GM12874 (cell line): ENCODE data around the gene KCNMA1.

Experiments
- TF ChIP-seq, protein P1 (sequence below): IDR thresholded peaks from 2 replicates; pipeline ENCODE4 v1.5.1; 2011; ENCODE audit warnings: low read depth, mild to moderate bottlenecking, control low read depth, low read length, moderate library complexity; ENCODE audit not compliant: insufficient read depth

The KCNMA1 gene

DNA sequence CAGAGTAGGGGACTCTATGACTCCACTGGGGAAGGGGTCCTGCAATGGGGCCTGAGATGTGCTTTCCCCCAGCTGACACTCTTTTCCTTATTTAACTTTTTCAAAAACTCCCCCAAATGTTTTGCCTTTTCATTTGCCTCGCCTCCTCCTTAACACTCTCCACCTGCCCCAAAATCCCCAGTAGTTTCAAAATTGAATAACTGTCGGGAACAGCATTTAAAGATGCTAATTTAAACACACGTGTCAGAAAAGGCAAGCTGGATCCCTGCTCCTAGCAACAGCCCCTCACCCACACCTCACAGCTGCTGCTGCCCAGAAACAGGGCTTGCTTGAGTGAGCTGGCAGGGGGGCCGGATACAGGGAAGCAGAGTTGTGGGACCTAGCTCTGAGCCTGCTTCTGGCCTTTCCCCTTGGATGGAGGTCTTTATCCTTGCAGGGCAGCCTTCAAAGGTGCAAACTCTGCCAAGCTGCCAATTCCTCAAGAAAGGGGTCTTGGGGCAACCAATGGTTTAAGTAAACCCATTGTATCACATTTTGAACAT is 115.3 kb downstream of the KCNMA1 start:
- TF ChIP-seq, protein P1, sequence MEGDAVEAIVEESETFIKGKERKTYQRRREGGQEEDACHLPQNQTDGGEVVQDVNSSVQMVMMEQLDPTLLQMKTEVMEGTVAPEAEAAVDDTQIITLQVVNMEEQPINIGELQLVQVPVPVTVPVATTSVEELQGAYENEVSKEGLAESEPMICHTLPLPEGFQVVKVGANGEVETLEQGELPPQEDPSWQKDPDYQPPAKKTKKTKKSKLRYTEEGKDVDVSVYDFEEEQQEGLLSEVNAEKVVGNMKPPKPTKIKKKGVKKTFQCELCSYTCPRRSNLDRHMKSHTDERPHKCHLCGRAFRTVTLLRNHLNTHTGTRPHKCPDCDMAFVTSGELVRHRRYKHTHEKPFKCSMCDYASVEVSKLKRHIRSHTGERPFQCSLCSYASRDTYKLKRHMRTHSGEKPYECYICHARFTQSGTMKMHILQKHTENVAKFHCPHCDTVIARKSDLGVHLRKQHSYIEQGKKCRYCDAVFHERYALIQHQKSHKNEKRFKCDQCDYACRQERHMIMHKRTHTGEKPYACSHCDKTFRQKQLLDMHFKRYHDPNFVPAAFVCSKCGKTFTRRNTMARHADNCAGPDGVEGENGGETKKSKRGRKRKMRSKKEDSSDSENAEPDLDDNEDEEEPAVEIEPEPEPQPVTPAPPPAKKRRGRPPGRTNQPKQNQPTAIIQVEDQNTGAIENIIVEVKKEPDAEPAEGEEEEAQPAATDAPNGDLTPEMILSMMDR = no peak

DNA sequence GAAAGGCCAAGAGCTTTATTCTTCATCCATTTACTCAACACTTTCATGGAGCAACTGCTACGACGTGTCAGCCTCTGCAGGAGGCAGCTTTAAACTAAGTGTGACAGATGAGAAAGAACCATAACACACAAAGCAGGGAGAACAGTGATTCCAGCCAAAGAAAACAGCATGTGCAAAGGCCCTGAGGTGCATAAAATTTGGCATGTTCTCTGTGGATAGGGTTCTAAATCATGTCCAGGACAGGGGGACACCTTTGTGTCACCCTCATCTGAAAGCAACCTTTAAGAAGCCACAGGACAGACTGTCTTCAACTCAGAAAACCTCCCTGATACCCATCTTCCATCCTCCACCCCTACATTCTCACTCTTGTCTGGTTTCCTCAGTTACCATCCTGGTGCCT is 116.6 kb downstream of the KCNMA1 start:
- TF ChIP-seq, protein P1 = no peak

DNA sequence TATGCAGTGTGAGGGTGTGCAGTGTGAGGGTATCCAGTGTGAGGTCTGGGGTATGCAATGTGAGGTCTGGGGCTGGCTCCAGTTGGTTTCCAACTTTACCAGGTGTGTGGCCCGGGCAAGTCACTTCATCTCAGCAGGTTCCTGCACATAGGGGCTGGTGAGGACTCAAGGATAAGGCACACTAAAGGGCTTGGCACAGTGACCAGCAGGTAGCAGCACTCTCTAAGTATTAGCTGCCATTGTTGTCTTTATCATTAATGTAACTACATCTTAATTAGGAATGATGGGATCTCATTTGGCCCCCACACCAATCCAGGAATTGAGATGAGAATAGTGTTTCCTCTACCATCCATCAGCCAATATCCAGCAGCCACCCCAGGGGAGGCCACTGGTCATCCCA is 117.3 kb downstream of the KCNMA1 start:
- TF ChIP-seq, protein P1 = no peak

DNA sequence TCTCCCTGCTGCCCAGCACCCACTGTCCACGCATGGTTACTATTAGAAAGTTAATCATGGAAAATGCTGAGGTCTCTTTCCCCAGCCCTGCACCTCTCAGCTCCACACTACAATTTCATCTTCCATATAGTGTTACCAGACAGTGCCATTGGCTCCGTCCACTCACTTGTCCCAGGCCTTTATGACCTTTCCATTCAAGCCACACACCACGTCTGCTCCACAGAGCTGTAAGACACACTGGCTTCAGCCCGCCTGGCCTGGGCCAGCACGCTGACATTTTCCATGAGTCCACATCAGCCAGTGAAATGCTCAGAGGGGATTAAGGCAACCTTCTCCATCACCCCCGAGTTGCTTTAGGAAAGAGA is 118.7 kb downstream of the KCNMA1 start:
- TF ChIP-seq, protein P1 = no peak

DNA sequence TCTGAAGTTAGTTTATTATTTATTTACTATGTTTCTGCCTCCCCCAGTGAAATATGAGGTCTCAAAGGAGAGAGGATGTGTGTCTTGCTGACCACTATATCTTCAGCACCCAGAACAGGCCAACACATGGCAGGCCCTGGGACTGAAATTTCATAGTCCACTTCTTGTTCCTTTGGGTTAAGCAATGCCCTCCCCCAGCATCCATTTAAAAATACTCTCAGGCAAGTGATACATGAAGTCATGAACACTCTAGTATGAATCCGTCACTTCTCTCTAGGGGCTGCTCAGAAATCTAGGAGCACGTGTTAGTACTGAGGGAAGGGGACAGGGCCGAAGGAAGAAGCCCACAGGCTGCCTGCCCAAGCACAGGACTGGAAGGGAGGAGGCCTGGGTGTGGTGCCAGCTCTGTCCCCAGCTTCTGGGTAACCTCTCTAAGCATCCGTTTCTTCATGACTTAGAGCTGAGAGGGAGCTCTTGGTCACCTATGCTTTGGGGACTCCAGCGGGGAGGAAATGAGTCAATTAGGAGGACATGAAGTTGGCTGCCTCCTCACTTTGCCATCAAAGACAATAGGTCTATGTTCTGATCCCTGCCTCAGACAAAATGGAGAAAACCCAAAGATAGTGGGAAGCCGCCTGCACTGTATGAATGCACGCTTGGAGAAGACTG is 119.2 kb downstream of the KCNMA1 start:
- TF ChIP-seq, protein P1 = no peak

DNA sequence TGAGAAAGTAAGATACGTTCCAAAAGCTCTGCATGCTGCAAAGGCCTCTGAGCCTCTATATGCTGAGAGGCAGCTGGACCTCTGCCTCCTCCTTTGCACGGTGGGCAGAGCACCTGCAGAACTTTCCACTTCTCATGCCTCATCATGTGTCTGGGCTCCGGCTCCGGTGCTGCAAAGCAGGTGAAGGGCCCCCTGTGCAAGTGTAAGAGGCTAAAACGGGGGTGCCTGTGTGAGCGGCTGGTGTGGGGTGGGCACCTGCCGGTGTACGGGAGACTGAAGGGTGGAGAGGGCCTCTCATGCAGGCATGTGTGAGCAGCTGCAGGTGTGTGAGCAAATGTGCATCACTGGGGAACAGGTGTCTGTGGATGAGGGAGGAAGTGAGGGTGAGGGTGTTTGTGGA is 121.0 kb downstream of the KCNMA1 start:
- TF ChIP-seq, protein P1 = no peak

DNA sequence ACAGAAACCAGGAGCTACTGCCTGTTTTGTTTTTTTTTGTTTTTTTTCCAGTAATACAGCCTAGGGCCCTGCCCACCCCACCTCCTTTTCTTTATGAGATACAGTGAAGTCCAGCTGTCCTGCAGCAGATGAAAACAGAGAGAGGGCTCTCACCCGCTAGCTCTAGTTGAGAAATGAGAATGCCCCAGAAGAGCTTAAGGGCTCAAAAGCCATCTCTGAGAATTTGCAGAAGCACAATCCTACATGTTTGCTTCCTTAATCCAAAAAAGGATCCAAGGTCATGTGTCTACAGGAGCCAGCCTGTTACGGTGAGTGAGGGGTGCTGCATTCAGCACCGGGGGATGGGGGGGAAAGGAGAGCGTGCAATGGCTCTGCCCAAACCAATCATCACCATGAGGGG is 122.7 kb downstream of the KCNMA1 start:
- TF ChIP-seq, protein P1 = no peak
